ENCODE measurements around the gene HMX2. TPM values are rescaled to one million over a fixed set of nuclear protein-coding genes. Genes with fewer than 3 reads are reported as not detected.

The HMX2 gene
- total RNA-seq, 1 experiment from 2014 or later: 0.46 TPM

DNA sequence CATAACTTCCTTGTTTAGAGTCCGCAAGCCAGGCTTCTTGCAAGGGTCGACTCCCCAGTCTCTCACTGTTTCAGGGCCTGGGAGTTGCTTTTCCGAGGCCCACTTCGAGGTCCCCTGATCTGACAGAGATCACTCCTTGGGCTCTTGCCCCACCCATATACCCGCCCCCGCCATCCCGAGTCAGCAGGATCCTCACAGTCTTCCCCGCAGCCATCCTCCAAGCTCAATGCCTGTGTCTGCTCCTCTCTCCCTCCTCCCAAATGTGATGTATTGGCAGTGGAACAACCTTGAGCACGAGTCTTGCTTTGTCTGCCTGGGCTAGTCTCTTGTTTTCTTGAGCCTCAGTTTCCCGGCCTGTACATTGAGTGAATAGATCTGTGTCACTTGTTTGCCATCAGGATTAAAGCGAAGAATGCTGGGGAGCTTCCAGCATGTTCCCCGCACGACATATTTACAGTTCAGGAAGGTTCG is 2.4 kb upstream of the HMX2 start:
- Histone ChIP-seq H3K9ac (ENCODE audit: extremely low read depth, insufficient read length, low read length) (no peak overlapping the region), H3T11ph (ENCODE audit: low read length) (no peak overlapping the region), H3K18ac (ENCODE audit: insufficient read length, low read depth, low read length) (no peak overlapping the region), H3K56ac (ENCODE audit: insufficient read length, low read depth, low read length) (no peak overlapping the region), H2BK15ac (ENCODE audit: low read depth, low read length) (no peak overlapping the region), H3K14ac (ENCODE audit: insufficient read depth, low read length) (no peak overlapping the region), H4K8ac (replicated peaks; ENCODE audit: insufficient read length, low read depth, low read length) (no peak overlapping the region), H3K23me2 (ENCODE audit: insufficient read length, low read depth, low read length, poor library complexity, severe bottlenecking) (peaks cover 17% of the 10 kb centered on the region), H2AK5ac (ENCODE audit: insufficient read length, low read length) (no peak overlapping the region), H3K9me3 (ENCODE audit: control insufficient read depth, low read depth, low read length) (no peaks in the 10 kb centered on the region), H3K23ac (ENCODE audit: insufficient read length, low read depth, low read length) (no peak overlapping the region), H3K4me1 (ENCODE audit: insufficient read depth, low read length) (peaks cover 4% of the 10 kb centered on the region), H3K4me2 (ENCODE audit: insufficient read depth, insufficient read length, low read length) (peak overlapping the region; percentile 30), H2BK120ac (ENCODE audit: low read depth, low read length, poor library complexity, severe bottlenecking) (no peak overlapping the region), H2BK5ac (ENCODE audit: insufficient read length, low read length) (no peak overlapping the region), H3K79me1 (ENCODE audit: insufficient read depth, low read depth, low read length, poor library complexity, severe bottlenecking) (no peaks in the 10 kb centered on the region), H4K5ac (ENCODE audit: insufficient read length, low read depth, low read length) (no peak overlapping the region), H3K4ac (ENCODE audit: low read depth, low read length) (no peak overlapping the region), H3K27ac (ENCODE audit: insufficient read length, low read depth, low read length) (no peak overlapping the region), H2AFZ (ENCODE audit: low read length) (no peak overlapping the region), H3K27me3 (ENCODE audit: insufficient read depth, low read length) (peaks cover 90% of the 10 kb centered on the region), H4K20me1 (ENCODE audit: control insufficient read depth, insufficient read depth, insufficient read length) (no peaks in the 10 kb centered on the region), H4K91ac (ENCODE audit: insufficient read length, low read depth, low read length) (no peak overlapping the region), H2BK20ac (ENCODE audit: low read depth, low read length, poor library complexity, severe bottlenecking) (no peak overlapping the region), H3K79me2 (ENCODE audit: insufficient read depth, low read length) (no peaks in the 10 kb centered on the region), H2BK12ac (ENCODE audit: insufficient read length, low read depth, low read length) (no peak overlapping the region)
- TF ChIP-seq CTCF (conservative IDR thresholded peaks at IDR 0.05): no peak
- Mint-ChIP-seq H3K9me3 (peaks cover 0 to 2% of the 10 kb centered on the region in 2 experiments; a peak in 2 of 5 replicates), H3K4me3 (peak overlapping the region in 1 of 2 experiments; percentile 72; a peak in 3 of 5 replicates), H3K4me1 (peaks cover 32 to 63% of the 10 kb centered on the region in 2 experiments), H3K27me3 (ENCODE audit: low read depth) (peaks cover 99% of the 10 kb centered on the region), H3K27ac (no peak overlapping the region), H3K36me3 (ENCODE audit: insufficient read depth in 1 of 3, low read depth in 3 of 3) (peaks cover 0 to 10% (median 0%) of the 10 kb centered on the region in 3 experiments; a peak in 3 of 7 replicates)
- no CpG with 5 or more reads among the region's 14 CpGs for WGBS (ENCODE audit: extremely low coverage, insufficient read length, low lambda C conversion rate)
- DNase-seq: no peak
